ENCODE data around the gene CUL3.
"Not testable (repeated sequence)": the region's sequence is repeated elsewhere in the genome, so short reads cannot be mapped to it uniquely, and the experiment has no call there.

The CUL3 gene

GRCh38 chr2:224585211-224586088 lies at the start of gene CUL3:
Gene CUL3 (minus strand): TSS chr2:224585363. CDS start chr2:224585009, 354 bp downstream.
- peak; percentile 99 for DNase-seq

GRCh38 chr2:224630659-224631550 lies 45.7 kb upstream of the CUL3 start:
- DNase-seq: no peak

- DNase-seq: no peak
Measured at GRCh38 chr2:224628416-224628815, 43.3 kb upstream of the CUL3 start.

- DNase-seq: no peak
Measured at GRCh38 chr2:224626735-224627134, 41.6 kb upstream of the CUL3 start.

- no peak for DNase-seq
Measured at GRCh38 chr2:224613543-224614286, 28.6 kb upstream of the CUL3 start.

- no peak for DNase-seq
Measured at GRCh38 chr2:224612578-224612977, 27.4 kb upstream of the CUL3 start.

- DNase-seq: no peak
Measured at GRCh38 chr2:224611938-224612337, 26.8 kb upstream of the CUL3 start.

GRCh38 chr2:224608104-224608503 lies 22.9 kb upstream of the CUL3 start:
- DNase-seq: no peak

GRCh38 chr2:224603746-224604500 lies 18.8 kb upstream of the CUL3 start:
- not testable (repeated sequence) for DNase-seq

- DNase-seq: not testable (repeated sequence)
Measured at GRCh38 chr2:224602778-224603375, 17.7 kb upstream of the CUL3 start.

GRCh38 chr2:224601923-224602322 lies 16.8 kb upstream of the CUL3 start:
- no peak for DNase-seq

GRCh38 chr2:224598678-224599077 lies 13.5 kb upstream of the CUL3 start:
- DNase-seq: no peak

- no peak for DNase-seq
Measured at GRCh38 chr2:224596289-224596688, 11.1 kb upstream of the CUL3 start.

- no peak for DNase-seq
Measured at GRCh38 chr2:224595518-224595917, 10.4 kb upstream of the CUL3 start.

GRCh38 chr2:224594840-224595239 lies 9.7 kb upstream of the CUL3 start:
- no peak for DNase-seq

GRCh38 chr2:224591220-224591619 lies 6.1 kb upstream of the CUL3 start:
- DNase-seq: no peak

GRCh38 chr2:224586127-224586695 lies 1.0 kb upstream of the CUL3 start:
- no peak for DNase-seq

GRCh38 chr2:224584785-224585210 lies 365 bp downstream of the CUL3 start:
- peak; percentile 52 for DNase-seq

- peak; percentile 28 for DNase-seq
Measured at GRCh38 chr2:224584111-224584784, 915 bp downstream of the CUL3 start.

GRCh38 chr2:224583033-224583432 lies 2.1 kb downstream of the CUL3 start:
- DNase-seq: not testable (repeated sequence)

- no peak for DNase-seq
Measured at GRCh38 chr2:224580248-224580647, 4.9 kb downstream of the CUL3 start.
